NK-92 (cell line): ENCODE data around the gene SLC15A5.

Experiments
- DNase-seq: peaks from one replicate; lab custom pipeline; 2025; ENCODE audit not compliant: unreplicated experiment; lab: John Stamatoyannopoulos, UW

The SLC15A5 gene

DNA sequence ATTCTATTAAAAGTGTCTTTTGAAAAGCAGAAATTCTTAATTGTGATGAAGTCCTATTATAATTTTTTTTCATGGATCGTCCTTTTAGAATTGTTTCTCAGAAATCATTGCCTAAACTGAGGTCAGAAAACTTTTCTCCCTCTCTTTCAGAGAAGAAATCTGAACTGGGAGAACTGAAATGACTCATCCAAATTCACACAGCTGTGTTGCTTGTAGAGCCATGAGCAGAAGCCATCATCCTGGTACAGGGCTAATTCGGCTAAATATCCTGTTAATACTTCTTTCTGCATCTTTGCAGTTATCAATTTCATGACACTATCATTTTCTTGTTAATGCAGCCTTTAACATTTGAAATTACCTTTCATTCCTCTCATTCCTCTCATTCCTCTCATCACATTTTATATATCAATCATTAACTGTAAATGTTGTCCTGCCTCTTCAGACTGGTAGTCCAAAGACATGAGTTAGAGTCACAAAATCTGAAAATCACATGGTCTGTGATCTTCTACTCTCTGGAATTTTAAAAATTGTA, 15.5 kb downstream of the SLC15A5 start:
- DNase-seq, result no peak

DNA sequence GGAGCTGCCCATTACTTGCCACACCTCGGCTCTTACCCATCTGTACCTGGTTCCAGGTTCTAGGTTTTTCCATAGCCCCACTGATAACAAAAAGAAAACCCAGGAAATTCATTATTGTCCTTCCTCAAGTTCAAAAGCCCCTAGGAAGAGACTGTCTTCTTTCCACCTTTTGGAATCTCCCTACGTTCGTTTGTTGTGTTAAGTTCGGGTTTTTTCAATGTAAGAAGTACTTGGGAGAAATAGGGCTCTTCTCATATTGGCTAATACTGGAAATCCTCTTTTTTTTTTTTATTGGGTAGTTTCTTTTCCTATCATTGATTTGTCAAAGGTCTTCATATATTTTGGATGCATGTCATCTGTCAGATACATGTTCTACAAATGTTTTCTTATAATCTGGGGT, 17.3 kb downstream of the SLC15A5 start:
- DNase-seq, result no peak

DNA sequence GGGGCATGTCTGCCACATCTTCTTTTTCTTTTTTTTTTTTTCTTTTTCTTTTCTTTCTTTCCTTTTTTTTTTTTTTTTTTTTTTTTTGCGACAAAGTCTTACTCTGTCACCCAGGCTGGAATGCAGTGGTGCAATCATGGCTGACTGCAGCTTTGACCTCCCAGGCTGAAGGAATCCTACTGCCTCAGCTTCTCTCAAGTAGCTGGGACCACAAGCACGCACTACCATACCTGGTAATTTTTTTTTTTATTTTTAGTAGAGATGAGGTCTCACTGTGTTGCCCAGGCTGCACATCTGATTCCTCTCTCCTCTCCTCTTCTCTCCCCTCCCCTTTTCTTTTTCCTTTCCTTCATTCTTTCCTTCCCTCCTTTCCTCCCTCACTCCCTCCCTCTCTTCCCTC, 18.5 kb downstream of the SLC15A5 start:
- DNase-seq, result no peak

DNA sequence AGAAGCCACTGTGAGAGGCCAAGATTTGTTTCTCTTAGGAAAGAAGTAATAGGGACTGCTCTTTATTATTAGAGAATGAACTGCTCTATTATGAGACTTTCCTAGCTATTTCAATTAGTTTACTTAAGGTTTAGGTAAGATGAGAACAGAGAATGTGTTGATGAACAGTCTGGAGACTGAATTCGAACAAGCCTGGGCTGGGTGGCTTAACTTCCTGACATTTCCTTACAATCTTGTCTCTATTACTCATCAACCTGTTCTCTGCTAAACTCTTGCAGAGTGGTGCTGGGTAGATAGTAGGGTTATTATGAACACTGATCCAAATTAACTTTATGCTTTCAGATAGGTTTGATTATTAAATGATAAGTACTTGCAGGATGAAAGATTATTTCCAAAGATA, 31.2 kb downstream of the SLC15A5 start:
- DNase-seq, result no peak

DNA sequence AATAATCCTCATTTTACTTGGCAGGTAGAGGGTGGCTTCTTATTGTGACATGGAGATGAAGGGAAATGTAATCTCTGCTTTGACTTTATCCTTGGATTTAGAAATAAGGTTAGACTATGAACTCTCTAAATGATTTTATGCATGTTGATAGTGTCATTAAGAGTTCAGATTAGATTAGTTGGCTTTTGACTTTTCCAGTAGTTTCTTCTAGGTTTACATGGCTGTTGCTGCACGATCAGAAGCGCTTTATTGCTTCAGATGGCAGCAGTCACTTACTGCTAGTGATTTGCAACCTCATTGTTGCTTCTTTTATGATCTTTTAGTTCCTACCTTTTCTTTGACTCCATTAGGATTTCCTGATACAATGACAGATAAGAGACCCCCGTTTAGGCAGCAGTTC, 32.3 kb downstream of the SLC15A5 start:
- no peak for DNase-seq

DNA sequence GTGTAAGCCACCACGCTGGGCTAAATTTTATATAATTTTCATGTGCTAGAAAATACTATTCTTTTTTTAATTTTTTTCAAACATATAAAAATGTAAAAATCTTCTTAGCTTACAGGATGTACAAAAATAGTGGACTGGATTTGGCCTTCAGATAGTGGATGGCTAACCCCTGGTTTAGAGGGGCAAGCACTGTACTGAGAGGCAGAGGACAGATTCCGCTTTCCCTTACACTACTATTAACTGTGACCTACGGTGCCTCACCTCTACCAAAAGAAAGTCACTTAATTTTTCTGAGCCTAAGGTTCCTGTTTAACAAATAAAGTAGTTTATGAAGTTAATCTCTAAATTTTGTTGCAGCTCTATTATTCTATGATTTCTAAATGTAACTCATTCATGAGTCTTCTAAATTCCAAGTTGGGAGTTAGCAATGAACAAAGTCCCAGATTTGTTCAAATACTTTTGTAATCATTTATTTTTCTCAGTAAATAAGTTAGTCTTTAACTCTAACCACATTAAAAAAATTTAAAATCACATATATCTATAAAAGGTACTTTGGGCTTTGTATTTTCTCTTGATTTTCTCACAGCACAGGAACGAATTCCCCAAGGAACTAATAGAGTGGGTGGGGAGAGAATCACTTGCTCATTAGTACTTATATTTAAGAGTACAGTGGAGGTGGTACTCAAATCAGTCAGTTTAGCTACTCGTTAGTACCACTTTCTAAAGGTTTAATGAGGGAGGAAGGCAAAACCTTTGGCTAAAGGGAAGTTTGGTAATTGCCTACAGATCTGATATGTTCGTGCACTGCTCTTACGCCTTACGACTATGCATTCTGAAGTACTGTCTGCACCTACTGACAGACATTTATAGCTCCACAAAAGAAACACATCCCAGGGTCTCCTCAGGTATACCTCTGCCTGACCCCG, 33.7 kb downstream of the SLC15A5 start:
- DNase-seq, result no peak

DNA sequence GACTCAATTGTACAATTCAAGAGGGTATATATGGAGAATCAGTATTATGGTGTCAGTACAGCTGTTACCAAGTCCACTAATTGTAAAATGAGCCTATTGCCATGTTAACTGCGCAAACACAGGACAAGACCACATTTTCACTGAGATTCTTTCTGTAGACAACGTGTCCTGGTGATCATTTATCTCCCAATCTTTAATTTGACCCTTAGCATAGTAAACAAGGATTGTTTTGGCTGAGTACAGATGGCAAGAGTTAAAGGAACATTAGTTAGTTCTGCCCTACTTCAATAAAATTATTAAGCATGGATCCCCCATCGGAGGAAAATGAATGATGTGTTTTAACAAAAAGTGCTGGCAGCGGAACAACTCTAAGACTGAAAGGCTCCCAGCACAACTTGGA, 36.1 kb downstream of the SLC15A5 start:
- no peak for DNase-seq

DNA sequence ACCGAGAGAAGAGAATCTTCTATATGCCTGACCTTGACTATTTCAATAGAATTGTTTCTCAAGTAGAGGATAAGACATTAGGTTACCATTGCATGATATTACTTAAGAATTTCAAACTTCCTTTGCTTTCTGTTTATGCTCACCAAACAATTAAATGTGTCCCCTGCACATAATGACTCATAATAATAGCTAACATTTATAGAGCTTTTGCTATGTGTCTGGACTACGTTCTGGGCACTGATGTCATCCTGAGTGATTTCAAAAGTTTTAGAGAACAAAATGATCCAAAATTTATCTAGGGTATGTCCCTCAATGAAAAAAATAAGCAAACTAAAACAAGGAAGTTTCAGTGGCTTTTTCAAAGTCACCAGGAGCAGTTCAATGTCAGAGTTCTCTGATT, 38.8 kb downstream of the SLC15A5 start:
- no peak for DNase-seq

DNA sequence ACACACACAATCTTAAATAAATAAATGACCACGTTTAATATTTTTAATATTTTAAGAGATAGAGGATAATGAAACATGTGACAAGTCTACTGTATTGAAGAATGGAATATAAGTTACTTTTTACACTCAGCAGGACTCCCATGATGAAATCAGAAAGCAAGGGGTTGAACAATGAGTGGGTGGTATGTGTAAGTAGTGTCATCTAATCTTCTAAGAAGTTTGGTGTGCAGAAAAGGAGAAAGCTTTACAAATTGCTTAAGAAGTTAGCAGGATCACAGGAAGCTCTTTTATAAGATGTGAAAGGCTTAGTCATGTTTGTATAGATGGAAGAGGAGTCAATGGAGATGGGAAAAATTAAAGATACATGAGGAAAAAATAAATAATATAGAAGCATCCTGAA, 47.8 kb downstream of the SLC15A5 start:
- DNase-seq, result no peak

DNA sequence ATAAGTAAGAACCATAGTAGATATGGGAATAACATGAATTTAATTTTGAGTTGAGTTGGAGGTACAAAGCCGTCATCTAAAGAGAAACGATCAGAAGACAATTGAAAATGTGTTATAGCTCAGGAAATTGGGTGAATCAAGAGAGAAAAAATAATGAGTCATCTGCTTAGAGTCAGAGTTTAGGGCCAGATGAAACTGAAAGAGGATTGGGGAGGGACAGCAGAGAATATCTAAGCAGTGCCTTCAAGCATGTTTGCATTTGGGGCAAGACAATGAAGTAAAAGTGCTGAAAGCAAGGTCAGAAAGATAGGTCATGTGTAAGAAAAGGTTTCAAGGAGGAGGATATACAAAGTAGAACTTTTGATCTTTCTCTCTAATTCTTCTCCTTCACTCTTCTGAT, 49.4 kb downstream of the SLC15A5 start:
- no peak for DNase-seq

DNA sequence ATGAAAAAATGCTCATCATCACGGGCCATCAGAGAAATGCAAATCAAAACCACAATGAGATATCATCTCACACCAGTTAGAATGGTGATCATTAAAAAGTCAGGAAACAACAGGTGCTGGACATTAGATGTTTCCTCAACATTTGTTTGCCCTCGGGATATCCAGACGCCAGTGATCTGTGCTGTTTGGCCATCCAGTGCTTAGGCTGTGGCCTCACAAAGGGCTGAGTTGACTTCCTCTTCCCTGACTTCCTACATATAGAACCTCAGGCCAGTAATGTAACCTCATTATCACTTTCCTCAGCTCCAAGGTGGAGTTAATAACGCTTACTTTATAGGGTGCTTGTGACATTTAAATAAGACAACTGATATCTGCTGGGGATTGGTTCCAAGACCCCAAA, 51.8 kb downstream of the SLC15A5 start:
- DNase-seq, result no peak

DNA sequence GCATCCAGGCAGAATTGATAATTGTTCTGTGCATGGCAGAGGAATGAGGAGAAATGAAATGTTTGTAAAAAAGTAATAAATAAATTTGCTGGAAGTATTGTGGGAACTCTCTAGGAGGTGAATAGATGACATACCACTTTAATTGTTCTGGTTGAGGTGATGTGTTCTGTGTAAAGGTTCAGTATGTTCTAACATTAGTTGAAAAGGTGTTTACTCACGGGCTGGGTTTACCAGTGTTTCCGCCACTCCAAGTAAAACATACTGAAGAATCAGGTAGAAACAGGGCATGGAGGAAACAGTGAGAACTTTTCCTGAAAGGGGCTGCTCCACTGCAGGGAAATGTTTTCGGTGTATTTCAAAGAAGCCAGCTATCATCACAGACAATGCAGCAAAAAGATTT, 53.3 kb downstream of the SLC15A5 start:
- DNase-seq, result no peak

DNA sequence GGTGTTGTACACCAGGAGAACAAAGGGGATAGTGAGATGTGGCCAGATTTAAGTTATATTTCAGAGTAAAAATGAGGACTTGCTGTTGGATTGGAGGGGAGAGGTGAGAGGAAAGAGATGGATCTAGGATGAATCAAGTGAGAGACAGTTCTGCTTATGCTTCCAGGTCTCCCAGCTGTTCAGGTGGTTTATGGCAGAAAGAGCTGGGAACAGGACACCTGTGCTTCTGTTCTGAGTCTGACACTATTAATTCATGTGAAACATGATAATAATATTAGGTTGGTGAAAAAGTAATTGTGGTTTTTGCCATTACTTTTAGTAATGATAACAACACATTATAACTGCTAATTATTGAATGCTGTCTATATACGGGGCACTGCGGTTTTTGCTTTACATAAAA, 55.7 kb downstream of the SLC15A5 start:
- no peak for DNase-seq

DNA sequence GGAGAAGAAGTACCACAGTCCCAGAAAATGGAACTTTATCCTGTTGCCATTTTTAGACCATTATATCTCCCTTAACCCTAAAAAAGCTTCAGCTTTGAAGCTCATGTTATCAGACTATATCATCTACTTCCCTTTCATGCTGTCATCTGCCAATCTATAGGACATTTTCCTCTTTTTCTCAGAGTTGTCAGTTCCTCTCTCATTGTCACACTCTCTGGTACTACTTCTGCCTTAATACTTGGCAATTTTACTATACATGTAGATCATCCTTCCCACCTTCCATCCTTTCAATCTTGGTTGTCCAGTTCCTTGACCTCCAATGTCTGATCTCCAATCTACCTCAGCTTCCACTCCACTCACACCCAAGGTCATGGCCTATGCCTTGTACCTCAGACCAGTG, 57.4 kb downstream of the SLC15A5 start:
- no peak for DNase-seq

DNA sequence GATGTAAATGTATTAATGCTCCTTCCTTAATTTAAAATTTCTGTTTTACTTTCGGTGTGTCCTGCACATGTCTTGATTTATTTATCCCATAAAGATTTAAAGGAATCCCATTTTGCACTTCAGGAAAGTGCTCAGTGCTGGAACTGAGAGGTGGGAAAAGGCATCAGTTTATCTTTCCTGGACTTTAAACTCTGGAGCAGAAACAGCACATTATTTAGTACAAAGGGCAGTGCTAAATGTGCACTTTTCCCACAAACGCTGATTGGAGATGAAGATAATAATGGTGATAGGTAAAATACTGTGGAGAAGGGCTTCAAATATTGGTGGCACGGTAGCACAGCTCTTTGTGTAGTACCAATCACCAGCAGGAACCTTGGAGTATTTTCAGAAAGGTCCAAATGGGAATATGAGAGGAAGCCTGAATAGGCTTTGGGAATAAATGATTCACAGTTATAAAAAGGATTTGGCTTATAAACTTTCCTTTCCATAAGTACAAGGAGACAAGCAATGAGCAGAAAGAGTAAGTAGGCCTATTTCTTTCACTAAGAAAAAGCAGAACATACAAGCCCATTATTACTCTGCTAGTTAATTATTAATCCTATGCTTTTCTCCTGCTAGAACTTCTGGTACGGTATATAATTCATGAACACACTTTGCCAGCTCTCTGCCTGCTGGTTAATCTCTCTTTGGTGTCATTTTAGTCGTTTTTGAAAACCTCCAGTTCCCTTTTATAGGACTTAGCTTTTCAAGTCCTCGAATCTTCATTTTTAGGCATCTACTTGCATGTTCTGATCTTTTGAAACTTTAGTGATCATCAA, 58.3 kb downstream of the SLC15A5 start:
- DNase-seq, result no peak

DNA sequence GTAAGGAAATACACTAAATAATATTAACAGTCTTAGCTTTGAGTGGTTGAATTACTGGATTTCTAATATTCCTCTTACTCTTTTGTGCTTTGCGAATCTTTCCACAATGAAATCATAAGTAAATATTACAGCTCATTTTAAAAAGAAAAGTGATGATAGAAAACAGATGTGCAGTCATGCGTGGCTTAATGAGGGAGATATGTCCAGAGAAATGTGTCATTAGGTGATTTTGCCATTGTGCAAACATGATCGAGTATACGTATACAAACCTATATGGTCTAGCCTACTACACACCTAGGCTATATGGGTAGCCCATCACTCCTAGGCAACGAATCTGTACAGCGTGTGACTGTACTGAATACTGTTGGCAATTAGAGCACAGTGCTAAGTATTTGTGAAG, 59.3 kb downstream of the SLC15A5 start:
- DNase-seq, result no peak

DNA sequence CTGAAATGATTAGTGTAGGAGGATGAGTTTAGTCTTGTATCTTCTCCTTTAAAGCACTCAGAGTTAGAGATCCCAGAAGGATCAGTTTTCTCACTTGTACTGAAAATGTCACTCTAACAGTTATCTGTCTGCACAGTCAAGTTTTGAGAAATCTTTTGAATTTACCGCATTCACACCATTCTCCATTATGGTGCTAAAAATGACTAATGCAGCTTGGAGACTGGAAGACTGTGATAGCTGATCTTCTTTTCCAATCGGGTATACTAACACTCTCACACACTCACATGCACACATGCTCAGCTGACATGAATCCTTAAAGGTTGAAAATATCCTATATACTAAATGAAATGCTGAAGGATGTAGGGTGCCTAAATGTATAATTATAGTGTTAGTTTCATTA, 65.8 kb downstream of the SLC15A5 start:
- no peak for DNase-seq

DNA sequence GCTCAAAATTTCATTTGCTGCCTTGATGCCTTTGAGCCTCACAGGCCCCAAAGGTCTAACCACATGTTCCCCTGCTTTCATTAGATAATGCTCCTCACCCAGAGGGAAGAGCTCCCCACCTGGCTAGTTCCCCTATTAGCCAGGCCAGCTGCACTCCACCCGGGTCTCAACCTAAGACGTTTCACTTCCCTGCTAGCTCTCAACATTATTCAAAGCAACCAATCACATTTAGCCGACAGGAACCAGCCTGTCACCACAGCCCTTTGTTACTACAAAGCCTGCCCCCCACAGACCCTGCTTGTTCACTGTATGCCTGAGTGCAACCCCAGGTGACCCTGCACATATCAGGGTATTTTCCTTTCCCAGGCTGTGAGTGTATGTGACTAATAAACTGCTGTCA, 78.6 kb downstream of the SLC15A5 start:
- no peak for DNase-seq

DNA sequence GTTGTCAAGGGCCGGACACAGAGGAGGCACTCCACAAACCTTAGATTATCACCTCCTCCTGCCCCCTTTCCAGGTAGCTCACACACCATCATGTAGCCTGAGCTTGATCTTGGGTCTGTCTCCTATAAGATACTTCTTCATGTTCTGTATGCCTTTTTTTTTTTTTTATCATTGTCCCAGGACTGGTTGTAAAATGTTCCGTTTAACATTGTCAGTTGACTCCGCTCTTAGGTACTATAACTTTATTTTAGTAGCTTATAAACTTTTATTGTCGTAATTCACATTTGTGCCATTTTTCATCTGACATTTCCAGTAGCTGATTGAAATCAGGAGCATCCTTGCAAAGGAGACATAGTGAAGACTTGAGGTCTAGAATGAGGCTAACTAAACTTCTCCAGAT, 79.9 kb downstream of the SLC15A5 start:
- no peak for DNase-seq

DNA sequence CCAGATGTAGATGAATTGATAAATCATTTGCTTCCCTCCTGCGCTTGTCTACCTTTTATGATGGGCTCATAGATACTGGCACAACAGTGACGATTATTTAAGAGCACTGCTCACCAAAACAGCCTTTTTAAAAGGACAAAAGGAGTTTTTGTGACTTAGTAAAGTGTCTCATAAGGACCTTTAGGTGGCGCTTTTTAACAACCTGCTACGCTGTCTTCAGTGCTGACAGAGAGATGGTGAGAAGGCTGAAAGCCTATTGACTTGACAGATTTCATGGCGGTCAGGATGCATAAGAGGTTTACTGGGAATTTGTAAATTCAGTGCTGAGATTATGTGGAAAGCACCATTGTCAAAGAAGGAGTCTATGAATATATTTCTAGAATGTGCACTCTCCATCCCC, 87.6 kb downstream of the SLC15A5 start:
- DNase-seq, result no peak

DNA sequence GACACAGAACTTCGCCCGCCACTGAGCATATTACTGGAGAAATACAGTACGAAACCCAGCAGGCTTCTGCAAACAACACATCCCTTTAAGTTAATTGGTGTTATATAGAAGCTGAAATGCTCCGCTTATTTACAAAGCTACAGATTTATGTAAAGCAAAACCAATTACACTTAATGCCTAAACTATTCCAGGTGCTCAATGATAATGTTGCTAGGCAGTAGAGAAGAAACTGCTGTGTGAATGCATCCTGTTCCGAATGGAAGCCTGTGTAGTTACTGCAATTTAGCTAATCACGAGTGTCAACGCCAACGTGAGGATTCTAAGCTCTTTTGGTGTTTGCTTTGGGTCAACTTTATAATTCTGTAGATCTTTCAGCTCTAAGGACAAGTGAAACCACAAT, 89.8 kb downstream of the SLC15A5 start:
- DNase-seq, result no peak

DNA sequence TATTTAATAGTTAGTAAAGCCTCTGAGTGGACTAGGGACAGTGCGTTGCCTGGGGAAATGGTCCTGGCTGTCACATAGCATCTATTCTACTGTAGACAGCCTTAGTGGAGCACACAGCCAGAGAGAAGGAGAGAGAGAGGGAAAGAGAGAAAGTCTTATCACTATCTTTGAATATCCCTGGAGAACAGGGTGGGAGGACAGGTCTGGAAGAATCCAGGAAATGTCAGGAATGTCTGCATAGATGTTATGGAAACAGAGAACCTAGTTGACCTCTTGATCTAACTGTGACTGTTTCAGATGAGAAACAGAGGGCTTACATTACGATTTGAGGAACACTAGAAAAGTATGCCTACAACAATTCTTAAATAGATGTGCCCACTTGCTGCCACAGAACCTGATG, 92.8 kb downstream of the SLC15A5 start:
- DNase-seq, result no peak
